Heart left ventricle (tissue), 16 donors: ENCODE data around the gene RPTOR. TPM values are rescaled to one million over a fixed set of nuclear protein-coding genes. Genes with fewer than 3 reads are reported as not detected.

ENCODE experiments used
- ATAC-seq, 4 donors: fragments of 200-7000 bp; cut with Tn5 transposase; one replicate each; pipeline ENCODE4 v1.9.1; 2020 to 2022; ENCODE audit warnings: moderate library complexity in 4 of 4, mild to moderate bottlenecking in 3 of 4, moderate number of reproducible peaks in 1 of 4
- DNase-seq, 5 donors: peaks; one replicate each; pipeline ENCODE4 v3.0.0-alpha.2; 2020
- H3K27ac ChIP-seq, 12 donors: fragments of 200-600 bp; sonication (generic) in 4 of 12; one replicate each; pipeline versions ENCODE4 v1.5.0 to v1.8.0; 2016 to 2022; ENCODE audit warnings: mild to moderate bottlenecking in 2 of 12
- H3K27me3 ChIP-seq, 9 donors: fragments of 200-600 bp; sonication (generic) in 2 of 9; one replicate each; pipeline versions ENCODE4 v1.5.1 to v1.8.0; 2016 to 2022; ENCODE audit warnings: mild to moderate bottlenecking in 3 of 9
- H3K36me3 ChIP-seq, 9 donors: fragments of 200-600 bp; sonication (generic) in 2 of 9; one replicate each; pipeline versions ENCODE4 v1.5.0 to v1.8.0; 2018 to 2022; ENCODE audit warnings: mild to moderate bottlenecking in 2 of 9
- H3K4me1 ChIP-seq, 12 donors: fragments of 200-600 bp; sonication (generic) in 4 of 12; one replicate each; pipeline versions ENCODE4 v1.5.0 to v1.8.0; 2016 to 2022; ENCODE audit warnings: mild to moderate bottlenecking in 3 of 12
- H3K4me3 ChIP-seq, 12 donors: fragments of 200-600 bp; sonication (generic) in 4 of 12; one replicate each; pipeline versions ENCODE4 v1.5.0 to v1.8.0; 2017 to 2022; ENCODE audit warnings: mild to moderate bottlenecking in 9 of 12, moderate library complexity in 4 of 12
- H3K9me3 ChIP-seq, 12 donors: fragments of 200-600 bp; sonication (generic) in 4 of 12; one replicate each; pipeline versions ENCODE4 v1.5.0 to v1.8.0; 2016 to 2022; ENCODE audit warnings: mild to moderate bottlenecking in 1 of 12
- POLR2A ChIP-seq, 2 donors: fragments of 450-650 bp; IDR thresholded peaks; one replicate each; pipeline ENCODE4 v1.6.1; 2017; ENCODE audit warnings: antibody characterized with exemption in 2 of 2, mild to moderate bottlenecking in 2 of 2, moderate library complexity in 2 of 2
- WGBS, 4 donors: extraction: QIAGEN DNeasy Blood & Tissue Kit in 2 of 4; methylation state at CpG; one replicate each; pipeline versions ENCODE4 v1.1.5 to v1.1.7; 2013 to 2018; 5-methylcytosine and 5-hydroxymethylcytosine counted together
- intact Hi-C, 10 donors: fragments of 100-400 bp; cut with DNase I; formaldehyde crosslinking; loops; one replicate each; pipeline versions ENCODE4 v1.11.1 to v1.14.2; 2022
- polyA plus RNA-seq, 2 donors: library from polyadenylated mRNA; stranded (reverse); fragments of 200-250 nt; gene quantifications; one replicate each; pipeline ENCODE4 v1.2.3, GENCODE V29; 2013
- total RNA-seq, 9 donors: library from RNA; depleted of rRNA in 2 of 9; stranded (reverse); fragments of >200 nt in 2 of 9; fragmentation: NEBNext Ultra II Directional in 3 of 9; extraction: Animal tissue kit (Norgen Biotek cat#: 25700) in 3 of 9; gene quantifications; one replicate each; pipeline versions ENCODE4 v1.1.0 to v1.2.4, GENCODE V29; 2016 to 2023
- TF ChIP-seq, protein P1 (sequence below), 12 donors: fragments of 200-600 bp; sonication (generic) in 4 of 12; IDR thresholded peaks; one replicate each; pipeline versions ENCODE4 v1.5.0 to v1.8.0; 2018 to 2022; ENCODE audit warnings: antibody characterized with exemption in 12 of 12, mild to moderate bottlenecking in 5 of 12
- donor health status: ischemic (EF 13 %, LVEDD 7.1; RV severe dilation, severe dysfunction).
- donor health status: healthy with polysubstance abuse.
- donor health status: DM: no; HTN: yes; CAD: no.
- donor health status: DM: no; HTN: no; CAD: no.
- donor health status: ischemic (EF 25% LVEDD 6.9; RV normal size, moderate dysfunction).
- donor health status: ischemic (EF 25% LVEDD 5.7; RV mildly dilated, moderate dysfunction).
- donor health status: healthy.
- donor health status: DM: yes; HTN: yes; CAD: no.
- donor health status: ischemic (EF 35%, LVEDD 5.7; RV mildly dilated, moderate dysfunction).
- donor health status: nonischemic (EF 11% LVEDD 7.7; RV severe dilation, severe dysfunction).
- donor health status: DM: yes; HTN: yes; CAD: no.
- donor health status: PGD.
- donor health status: ischemic (EF 29% LVEDD 5.4; RV normal size, mild dysfunction).
- donor health status: nonischemic (EF 23%, LVEDD 6.1; RV moderate dilation, normal function).

Gene RPTOR
- total and polyA plus RNA-seq, 11 donors, result 14.7 to 31.7 (median 26.0) TPM

DNA sequence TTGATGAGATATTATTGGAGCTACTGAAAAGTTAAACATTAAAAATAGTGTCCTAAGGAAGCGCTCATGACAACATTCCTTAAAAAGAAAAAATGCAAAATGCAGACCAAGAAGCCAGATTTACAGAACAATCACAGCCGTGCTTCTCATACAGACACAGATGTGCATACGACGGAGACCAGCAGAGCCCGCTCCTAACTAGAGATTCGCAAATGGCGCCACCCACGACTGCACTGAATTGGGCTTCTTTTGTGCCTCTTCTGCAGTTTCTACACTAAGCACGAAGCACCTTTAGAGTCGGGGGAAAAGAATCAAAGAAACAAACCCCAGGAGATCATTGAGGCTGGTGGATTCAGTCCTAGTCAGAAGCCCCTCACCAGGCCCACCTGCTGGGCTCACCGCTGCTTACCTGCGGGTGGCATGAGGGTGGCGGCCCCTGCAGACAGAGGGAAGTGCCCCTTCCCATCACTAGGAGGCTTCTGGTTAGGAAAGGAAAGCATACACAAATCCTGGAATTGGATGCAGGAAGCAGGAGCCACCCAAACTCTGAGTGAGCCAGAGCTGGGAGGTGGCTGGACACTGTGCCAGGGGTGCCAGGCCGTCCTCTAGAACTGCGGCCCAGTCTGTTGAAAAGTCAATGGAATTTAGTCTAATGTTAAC lies 382.1 kb downstream of the RPTOR start:
- peaks cover 0 to 55% (median 45%) of the 10 kb centered on the region in 9 donors for H3K36me3 ChIP-seq
- no peaks in the 10 kb centered on the region for H3K9me3 ChIP-seq
- H3K27me3 ChIP-seq, result no peaks in the 10 kb centered on the region
- WGBS, 4 donors, result 77 to 87% (median 84%) methylated on average over 15 of the region's 15 CpGs
- intact Hi-C loops, result no loop called here
- no peak overlapping the region for H3K27ac ChIP-seq
- DNase-seq (no peak), ATAC-seq (no peak)
- peaks cover 0 to 23% (median 3%) of the 10 kb centered on the region in 12 donors for H3K4me1 ChIP-seq
- no peak overlapping the region for H3K4me3 ChIP-seq
- TF ChIP-seq POLR2A (IDR thresholded peaks at IDR 0.05), result no peak
- TF ChIP-seq, protein P1, sequence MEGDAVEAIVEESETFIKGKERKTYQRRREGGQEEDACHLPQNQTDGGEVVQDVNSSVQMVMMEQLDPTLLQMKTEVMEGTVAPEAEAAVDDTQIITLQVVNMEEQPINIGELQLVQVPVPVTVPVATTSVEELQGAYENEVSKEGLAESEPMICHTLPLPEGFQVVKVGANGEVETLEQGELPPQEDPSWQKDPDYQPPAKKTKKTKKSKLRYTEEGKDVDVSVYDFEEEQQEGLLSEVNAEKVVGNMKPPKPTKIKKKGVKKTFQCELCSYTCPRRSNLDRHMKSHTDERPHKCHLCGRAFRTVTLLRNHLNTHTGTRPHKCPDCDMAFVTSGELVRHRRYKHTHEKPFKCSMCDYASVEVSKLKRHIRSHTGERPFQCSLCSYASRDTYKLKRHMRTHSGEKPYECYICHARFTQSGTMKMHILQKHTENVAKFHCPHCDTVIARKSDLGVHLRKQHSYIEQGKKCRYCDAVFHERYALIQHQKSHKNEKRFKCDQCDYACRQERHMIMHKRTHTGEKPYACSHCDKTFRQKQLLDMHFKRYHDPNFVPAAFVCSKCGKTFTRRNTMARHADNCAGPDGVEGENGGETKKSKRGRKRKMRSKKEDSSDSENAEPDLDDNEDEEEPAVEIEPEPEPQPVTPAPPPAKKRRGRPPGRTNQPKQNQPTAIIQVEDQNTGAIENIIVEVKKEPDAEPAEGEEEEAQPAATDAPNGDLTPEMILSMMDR (IDR thresholded peaks at IDR 0.05), result no peak

DNA sequence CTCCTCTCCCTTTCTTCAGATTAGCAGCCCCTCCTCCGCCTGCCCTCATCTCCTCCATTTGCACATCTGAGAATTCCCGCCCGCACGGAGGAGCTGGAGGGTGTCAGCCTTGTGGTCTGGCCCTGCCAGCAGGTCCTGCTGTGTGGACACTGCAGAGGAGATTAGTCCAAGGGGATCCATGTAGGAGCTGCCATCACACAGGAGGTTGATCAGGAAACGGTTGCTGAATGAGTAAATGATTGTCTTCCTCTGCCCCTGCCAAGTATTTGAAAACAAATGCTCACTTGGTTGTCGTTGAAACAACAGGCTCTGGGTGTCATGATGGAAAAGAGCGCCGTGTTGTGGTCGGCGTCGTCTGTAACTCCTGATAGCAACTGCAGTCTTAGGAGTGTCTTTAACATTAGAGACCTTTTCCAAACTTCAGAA lies 383.2 kb downstream of the RPTOR start:
- H3K4me1 ChIP-seq, result peaks cover 0 to 23% (median 3%) of the 10 kb centered on the region in 12 donors
- H3K9me3 ChIP-seq, result no peaks in the 10 kb centered on the region
- TF ChIP-seq, protein P1 (IDR thresholded peaks at IDR 0.05), result peak in 7 of 12 donors; percentile 14 to 44 (median 27)
- no peak for TF ChIP-seq POLR2A (IDR thresholded peaks at IDR 0.05)
- DNase-seq (peak in 2 of 5 donors; percentile 15 to 20), ATAC-seq (peak in 3 of 4 donors; percentile 40 to 52 (median 43))
- H3K27me3 ChIP-seq, result no peaks in the 10 kb centered on the region
- no peak overlapping the region for H3K27ac ChIP-seq
- 50 to 62% (median 57%) methylated on average over 11 of the region's 11 CpGs for WGBS, 4 donors
- H3K36me3 ChIP-seq, result peaks cover 0 to 50% (median 44%) of the 10 kb centered on the region in 9 donors
- no peak overlapping the region for H3K4me3 ChIP-seq
- intact Hi-C loops, result no loop called here

DNA sequence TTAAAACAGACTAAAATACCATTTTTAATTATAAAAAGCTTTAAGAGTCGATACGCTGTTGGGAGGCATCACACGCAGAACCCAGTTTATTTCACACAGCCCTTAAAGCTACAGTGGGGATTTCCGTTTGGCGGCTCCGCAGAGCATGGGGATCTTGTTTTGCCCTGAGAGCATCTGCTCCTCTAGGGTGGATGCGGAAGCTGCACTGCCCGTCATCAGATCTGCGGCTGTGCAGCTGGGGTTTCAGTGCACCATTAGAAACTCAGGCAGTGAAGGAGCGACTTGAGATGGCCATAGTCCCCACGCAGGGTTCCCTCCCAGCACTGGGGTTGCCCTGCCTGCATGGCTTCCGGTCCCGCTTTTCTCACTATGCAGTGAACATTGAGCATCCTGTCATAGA lies 384.8 kb downstream of the RPTOR start:
- intact Hi-C loops, result no loop called here
- Histone ChIP-seq H3K27ac (no peak overlapping the region), H3K36me3 (peaks cover 0 to 37% (median 28%) of the 10 kb centered on the region in 9 donors), H3K27me3 (no peaks in the 10 kb centered on the region), H3K4me3 (no peak overlapping the region), H3K9me3 (no peaks in the 10 kb centered on the region), H3K4me1 (peaks cover 0 to 23% (median 3%) of the 10 kb centered on the region in 12 donors)
- TF ChIP-seq, protein P1 (IDR thresholded peaks at IDR 0.05), result no peak
- TF ChIP-seq POLR2A (IDR thresholded peaks at IDR 0.05), result no peak
- 95 to 98% (median 97%) methylated on average over 13 of the region's 13 CpGs for WGBS, 4 donors
- DNase-seq, result peak in 1 of 5 donors; percentile 1
- no peak for ATAC-seq

- Histone ChIP-seq H3K4me3 (no peak overlapping the region), H3K4me1 (peaks cover 0 to 23% (median 3%) of the 10 kb centered on the region in 12 donors), H3K9me3 (no peaks in the 10 kb centered on the region), H3K27ac (no peak overlapping the region), H3K27me3 (no peaks in the 10 kb centered on the region), H3K36me3 (peaks cover 0 to 26% (median 17%) of the 10 kb centered on the region in 9 donors)
- ATAC-seq (peak in 1 of 4 donors; percentile 36), DNase-seq (peak in 1 of 5 donors; percentile 9)
- TF ChIP-seq, protein P1 (IDR thresholded peaks at IDR 0.05), result no peak
- no peak for TF ChIP-seq POLR2A (IDR thresholded peaks at IDR 0.05)
- intact Hi-C loops, result no loop called here
- 80 to 88% (median 85%) methylated on average over 16 of the region's 16 CpGs for WGBS, 4 donors
These were observed 386.0 kb downstream of the RPTOR start for GRCh38 chr17:80930335-80931279.
